HG03575 (cell line): ENCODE measurements around the gene ZNF319.
"Not testable (repeated sequence)": the region's sequence is repeated elsewhere in the genome, so short reads cannot be mapped to it uniquely, and the experiment has no call there.

Source experiments
- ATAC-seq: cut with Tn5 transposase; IDR thresholded peaks from one replicate; pipeline ENCODE4 v1.9.1; 2021; ENCODE audit not compliant: unreplicated experiment, insufficient number of reproducible peaks, low FRiP score; ENCODE audit errors: extremely low read depth

ZNF319 gene

DNA sequence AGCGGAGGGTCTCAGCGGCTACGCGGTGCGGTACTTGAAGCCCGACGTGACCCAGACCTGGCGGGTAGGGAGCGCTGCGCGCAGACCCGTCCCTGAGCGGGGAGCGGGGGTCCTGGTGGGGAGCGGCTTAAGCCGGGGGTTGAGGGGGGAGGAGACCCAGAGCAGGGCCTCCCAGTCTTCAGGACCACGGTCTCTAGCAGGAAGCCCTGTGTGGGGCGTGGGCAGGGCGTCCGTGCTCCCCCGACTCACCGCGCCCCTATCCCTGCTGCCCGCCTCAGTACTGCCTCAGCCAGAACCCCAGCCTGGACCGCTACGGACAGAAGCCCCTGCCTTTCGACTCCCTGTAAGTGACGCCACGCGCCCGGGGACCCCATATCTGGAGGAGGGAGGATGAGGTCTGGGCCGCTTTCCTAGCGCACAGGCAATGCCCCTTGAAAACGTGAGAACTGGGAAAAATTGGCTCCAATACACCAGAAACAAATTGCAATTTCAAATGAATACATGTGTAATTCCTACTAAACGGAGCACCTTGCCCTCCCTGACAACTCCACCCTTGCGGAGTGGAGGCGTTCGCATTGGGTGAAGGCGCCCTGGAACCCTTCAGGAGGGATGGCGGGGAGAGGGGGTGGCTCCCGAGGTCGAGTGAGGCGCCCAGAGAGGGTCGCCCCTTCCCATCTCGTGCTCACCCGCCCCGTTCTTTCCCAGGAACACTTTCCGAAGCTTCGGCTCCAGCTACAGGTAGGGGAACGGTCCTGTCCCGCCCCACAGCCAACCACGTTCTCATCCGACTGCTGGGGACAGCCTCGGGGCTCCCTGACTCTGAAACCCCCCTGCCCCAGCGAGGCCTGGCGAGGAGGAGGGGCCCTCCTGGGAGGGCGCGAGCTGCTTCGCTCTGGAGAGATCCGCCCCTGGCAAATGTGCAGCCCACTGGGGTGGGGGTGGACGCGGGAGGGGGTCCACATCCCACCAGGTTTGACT lies 15.0 kb downstream of the ZNF319 start:
- no peak for ATAC-seq

DNA sequence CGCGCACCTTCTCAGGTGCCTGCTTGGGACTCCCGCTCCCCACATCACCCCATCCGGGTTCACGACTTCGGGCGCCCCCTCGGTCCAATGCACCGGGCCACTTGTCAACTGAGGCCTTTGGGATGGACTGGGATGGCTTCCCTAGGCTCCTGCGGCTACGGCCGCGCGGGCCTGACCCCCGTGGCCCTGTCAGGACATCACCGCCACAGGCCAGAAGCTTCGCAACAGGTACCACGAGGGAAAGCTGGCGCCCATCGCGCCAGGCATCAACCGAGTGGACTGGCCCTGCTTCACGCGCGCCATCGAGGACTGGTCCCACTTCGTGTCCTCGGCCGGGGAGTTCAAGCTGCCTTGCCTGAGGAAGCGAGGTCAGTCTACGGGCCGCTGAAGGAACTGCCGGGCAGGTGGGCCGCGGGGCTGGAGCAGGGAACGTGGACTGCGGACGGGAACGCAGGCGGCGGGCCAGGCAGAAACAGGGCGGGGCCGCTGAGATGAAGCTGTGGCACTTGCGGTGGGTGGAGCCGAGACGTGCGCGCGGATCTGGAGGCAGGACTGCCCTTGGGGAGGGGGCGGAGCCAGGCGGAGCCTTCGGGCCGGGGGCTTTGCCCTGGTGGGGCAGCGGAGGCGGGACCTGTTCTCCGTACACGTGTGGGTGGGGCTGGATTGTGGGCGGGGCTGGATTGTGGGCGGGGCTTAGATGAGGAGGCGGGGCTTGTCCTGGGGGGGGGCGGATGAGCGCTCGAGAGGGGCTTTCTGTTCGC lies 15.8 kb downstream of the ZNF319 start:
- no peak for ATAC-seq

DNA sequence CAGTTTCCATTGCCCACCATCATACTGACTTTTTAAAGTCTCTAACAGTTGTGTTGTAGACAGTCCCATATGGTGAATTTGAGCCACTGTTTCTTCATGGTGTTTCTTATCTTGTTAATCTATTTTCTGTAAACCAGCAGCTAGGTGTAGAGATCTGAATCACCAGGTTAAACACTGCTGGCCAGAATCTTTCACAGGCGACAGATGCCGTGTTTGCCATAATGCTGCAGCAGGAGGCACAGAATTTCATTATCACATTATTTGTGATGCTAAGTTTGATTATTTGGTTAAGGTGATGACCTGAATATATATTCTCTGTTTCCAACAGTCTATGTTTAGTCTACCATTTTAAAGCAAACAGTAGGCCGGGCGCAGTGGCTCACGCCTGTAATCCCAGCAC lies 18.1 kb downstream of the ZNF319 start:
- no peak for ATAC-seq

DNA sequence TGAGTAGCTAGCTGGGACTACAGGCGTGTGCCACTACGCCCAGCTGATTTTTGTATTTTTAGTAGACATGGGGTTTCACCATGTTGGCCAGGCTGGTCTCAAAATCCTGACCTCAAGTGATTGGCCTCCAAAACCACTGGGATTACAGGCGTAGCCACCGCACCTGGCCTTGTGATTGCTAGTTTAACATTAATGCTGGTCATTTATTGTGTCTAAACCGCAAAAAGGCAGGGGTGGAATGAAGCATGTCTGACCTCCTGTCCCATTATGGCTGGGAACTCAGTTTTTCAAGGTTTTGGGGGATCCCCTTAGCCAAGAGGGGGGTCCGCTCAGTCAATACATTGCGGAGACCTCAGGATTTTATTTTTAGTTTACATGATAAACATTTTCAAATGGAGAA lies 18.8 kb downstream of the ZNF319 start:
- ATAC-seq = no peak

DNA sequence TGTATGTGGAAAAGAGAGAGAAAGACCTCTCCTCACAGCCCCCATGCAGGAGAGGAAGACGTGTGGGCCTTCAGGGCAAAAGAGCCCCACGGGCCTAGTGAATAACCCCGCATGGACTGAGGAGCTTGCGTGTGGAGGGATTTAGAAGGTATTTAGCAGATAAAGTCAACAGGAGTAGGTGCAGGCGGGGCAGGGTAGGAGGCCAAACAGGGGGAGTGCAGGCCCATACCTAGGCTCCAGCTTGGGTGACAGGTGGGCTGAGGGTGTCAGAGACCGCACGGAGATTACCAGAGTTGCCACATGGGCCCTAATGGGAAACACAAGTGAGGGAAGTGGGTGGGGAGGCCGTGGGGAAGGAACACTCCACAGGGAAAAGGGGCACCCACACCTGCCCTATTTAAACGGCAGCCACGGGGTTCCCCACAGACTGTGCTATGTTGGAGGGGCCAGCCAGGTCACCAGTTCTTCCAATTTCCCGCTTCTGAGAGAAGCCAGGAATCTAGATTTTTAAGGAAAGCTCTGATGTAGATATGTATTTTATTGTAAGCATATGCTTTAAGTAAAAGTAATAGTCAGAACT lies 21.4 kb downstream of the ZNF319 start:
- no peak for ATAC-seq

DNA sequence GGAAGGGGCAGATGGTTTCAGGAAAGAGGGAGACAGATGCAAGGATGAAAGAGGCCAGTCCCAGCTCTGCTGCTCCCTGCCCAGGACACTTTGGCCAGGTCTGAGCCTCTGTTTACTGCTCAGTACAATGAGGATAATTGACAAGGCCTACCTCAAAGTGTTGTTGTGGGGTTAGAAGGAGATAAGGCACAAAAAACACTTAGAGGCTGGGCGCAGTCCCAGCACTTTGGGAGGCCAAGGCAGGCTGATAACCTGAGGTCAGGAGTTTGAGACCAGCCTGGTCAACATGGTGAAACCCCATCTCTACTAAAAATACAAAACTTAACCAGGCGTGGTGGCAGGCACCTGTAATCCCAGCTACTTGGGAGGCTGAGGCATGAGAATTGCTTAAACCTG lies 22.4 kb downstream of the ZNF319 start:
- not testable (repeated sequence) for ATAC-seq

DNA sequence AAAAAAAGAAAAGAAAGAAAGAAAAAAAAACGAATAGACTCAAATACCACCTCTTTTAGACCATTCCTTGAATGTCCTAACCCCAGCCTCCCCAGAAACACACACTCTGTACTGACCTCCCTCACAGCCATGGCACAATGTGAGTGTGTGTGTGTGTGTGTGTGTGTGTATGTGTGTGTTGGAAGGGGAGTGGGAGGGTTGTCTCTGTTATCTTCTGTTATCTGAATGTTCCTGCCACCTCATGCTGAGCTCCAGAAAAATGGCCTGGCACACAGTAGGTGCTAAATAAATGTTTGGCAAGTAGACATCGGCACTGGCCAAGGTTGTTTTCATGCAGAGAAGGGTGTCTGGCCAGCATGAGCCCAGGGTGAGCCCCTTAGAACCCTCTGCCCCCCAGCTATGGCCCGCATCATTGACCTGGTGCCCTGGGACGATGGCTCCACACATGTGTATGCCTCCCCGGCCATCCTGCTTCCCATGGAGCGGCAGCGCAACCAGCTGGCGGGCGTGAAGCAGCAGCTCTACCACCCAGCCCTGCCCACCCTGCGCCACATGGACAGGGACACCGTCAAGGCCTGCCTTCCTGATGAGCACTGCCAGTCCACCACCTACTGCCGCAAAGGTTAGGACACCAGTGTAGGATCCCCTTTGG lies 22.9 kb downstream of the ZNF319 start:
- ATAC-seq = no peak

DNA sequence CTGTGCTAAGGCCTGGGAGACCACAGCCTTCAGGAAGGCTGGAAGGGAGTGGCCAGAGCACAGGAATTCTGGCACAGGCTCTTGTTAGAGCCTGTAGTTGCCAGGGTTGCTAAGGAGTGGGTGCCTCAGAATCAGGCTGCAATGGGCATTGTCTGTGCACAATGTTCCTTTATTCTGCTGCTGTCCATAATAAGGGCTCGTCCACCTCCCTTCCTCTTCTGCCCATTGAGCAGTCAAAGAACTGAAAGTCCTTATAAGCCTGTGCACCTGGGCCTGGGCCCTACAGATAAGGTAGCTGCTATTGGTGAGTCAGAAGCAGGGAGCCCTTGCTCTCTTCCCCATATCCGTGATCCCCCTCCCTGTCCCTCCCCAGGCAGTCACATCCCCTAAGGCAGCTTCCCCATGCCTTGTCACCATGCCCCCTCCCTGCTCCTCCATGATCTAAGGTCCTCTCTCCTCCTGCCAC lies 24.1 kb downstream of the ZNF319 start:
- ATAC-seq = no peak

DNA sequence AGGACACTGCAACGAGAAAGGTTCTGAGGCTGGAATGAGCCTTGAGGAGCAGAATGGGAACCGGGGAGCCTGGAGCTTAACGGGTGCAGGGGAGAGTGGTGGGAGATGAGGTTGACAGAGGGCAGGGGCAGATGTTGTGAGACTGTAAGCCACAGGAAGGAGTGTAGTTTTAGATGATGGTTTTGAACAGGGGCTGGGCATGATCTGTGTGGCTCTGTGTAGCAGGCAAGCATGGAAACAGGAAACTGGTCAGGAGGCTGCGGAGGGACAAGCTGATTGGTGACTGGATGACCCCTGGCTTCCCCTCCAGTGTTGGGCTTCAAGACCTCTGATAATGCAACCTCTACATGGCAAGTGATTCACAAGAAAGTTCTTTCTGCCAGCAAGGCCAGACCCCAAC lies 28.2 kb downstream of the ZNF319 start:
- no peak for ATAC-seq

DNA sequence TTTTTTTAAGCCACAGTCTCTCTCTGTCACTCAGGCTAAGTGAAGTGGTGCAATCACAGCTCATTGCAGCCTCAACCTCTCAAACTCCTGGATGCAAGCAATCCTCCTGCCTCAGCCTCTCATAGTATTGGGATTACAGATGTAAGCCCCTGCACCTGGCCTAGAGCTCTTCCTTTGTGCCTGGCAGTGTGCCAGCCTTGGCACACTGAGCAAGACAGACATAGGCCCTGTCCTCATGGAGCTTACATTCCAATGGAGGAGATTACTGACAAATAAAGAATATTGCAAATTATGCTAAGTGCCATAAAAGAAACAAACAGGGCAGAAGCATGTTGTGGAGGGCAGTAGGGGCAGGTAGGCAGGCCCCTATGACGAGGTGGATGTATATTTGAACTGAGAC lies 28.6 kb downstream of the ZNF319 start:
- no peak for ATAC-seq

DNA sequence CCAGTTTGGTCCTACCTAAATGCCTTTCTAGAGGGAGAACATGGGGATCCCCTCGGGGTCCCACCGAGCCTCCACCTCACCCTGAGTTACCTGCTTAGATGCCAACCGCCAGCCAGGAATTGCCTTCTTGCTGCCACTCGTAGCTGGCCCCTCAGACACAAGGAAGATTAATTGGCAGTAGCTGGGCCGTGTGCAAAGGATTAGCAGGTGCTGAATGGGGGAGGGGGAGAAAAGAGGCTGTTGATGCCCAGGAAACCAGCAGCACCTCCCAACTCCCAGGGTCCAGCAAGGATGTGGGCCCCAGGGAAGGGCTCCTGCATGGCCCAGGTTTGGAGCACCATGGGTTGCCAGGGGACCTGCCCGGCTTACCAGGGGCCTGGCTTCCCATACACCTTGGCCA lies 29.5 kb downstream of the ZNF319 start, which contains the start of gene CNGB1:
Gene CNGB1 (minus strand): TSS at position 159 of the 400 bp plus-strand sequence. CDS start 3,842 bp downstream, outside the sequence.
- ATAC-seq = no peak

DNA sequence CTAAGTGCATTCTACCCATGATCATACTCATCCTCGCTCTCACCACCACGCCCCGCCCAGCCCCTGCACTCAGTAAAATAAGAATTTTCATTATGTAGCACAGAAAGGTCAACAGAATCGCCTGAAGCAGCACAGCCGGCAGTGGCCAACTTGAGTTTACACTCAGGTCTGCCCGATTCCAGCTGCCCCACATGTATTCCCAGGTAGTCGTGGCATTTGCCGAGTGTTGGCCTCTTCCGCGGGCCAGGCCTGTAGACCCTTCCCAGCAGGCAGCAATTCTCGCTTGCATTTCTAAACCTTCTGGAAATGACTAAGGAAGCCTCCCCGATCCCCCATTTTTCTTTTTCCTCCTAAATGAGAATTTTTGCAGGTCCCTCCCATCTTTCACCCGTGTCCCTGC lies 30.2 kb downstream of the ZNF319 start:
- ATAC-seq = no peak

DNA sequence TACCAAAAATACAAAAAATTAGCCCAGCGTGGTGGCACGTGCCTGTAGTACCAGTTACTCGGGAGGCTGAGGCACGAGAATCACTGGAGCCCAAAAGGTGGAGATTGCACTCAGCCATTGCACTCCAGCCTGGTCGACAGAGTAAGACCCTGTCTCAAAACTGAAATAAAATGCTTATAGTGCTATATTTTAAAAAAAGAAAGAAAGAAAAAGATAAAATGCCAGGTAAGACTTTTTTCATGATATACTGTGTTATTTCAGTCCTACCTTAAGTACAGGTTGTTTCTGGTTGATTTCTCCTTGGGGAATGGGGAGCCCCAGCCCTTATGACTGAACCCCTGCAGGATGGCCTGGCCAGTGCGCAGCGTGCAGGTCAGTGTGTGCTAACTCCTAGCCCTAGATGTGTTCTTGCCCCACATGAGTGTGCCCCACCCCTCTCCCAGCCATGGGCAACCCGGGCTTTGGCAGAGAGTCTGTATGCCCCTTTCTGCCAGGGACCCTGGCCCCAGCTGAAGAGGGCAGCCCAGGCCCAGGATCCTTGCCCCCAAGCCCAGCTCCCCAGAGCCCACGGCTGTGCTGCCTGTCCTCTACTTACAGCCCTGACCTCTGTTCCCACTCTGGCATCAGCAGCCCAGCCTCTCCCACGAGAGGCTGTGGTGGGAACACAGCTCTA lies 30.9 kb downstream of the ZNF319 start:
- no peak for ATAC-seq

DNA sequence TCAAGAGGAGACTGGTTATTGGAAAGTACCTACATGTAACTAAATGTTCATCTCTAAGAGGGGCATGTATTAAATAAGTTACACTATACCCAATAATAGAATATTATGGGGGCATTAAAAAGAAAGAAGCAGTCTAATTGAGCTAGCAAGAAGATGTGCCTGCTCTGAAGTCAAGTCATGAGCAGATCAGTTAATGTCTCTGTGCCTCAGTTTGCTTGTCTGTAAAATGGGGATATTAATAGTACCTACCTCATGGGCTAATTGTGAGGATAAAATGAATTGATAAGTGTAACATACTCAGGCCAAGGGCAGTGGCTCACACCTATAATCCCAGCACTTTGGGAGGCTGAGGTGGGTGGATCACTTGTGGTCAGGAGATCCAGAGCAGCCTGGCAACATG lies 32.6 kb downstream of the ZNF319 start:
- ATAC-seq = no peak

DNA sequence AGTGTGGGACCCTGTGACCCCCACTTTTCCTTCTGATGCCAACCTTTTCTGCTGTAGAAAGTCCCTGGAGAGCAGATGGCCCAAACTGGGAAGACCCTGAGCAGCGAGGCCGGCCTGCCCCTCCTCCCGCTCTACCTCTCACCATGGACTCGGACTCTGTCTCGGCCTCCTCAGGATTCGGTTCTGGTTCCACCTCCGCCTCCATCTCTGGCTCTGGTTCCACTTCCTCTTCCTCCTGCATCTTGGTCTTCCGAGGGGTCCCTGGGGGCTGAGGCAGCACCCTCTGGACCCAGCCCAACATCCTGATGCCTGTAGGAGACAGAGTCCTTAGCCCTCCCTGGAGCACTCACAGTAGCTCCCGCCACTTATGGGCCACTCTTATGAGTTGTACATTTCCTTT lies 33.5 kb downstream of the ZNF319 start:
- ATAC-seq = no peak

DNA sequence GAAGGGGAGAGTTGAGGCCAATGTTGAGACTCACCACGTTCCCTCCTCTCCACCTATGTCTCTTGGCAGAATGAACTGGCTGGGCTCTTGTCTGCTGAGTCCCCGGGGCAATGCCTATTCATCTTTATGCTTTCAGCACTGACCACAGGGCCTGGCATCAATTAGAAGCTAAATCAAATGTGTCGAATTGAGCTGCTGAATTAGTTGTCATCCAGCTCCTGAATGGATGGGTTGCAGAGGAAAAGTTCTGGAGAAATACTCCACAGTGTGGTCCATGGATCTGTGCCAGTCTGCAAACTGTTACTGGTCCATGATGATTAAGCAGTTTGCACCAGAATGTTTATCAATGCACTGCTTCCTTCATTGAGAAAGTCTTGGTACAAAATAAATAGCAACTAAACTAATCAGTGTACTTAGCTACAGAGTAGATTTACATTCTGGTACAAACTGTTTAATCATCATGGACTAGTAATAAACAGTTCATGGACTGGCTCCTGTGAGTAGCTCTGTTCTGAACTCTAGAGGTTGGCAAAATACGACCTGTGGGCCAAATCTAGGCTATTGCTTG lies 34.2 kb downstream of the ZNF319 start:
- no peak for ATAC-seq

DNA sequence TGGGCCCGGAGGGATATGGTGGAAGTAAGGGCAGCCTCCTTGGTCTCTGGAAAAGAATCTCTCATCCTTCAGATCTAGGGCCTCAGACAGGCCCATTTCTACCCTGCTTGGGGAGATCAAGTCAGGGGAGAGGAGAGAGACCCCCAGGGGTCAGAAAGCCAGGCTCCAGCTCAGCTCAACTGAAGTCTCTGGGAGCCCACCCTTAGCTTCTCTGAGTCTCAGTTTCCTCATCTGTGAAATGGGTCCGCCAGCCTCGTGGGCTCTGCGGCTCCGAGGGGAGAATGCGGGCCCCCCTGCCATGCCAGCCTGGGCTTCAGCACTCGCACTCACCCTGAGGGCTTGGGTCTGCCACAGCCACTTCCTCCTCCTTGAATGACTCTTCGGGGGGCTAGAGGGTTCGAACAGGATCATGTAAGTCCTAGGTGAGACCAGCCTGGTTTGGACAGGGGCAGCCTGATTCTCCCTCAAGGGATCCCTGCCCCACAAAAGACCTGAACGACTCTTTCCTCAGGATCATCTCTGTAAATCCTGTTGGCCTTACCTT lies 36.2 kb downstream of the ZNF319 start:
- no peak for ATAC-seq

DNA sequence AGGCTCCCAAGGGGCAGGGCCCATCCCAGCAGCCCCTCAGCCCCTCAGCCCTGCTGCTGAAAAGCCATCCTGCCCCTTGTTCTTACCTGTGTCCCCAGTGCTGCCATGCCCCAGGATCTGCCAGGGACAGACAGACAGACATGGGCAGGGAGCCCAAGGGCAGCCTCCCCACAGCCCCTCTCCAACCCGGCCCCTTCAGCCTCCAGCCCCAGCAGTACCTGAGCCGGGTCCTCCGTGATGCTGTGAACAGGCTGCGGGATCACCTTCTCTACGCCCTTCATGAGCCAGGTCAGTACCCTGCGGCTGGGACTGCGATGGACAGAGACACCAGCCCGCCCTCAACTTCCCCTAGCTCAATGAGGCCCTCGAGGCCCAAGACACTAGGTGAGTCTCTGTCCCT lies 37.7 kb downstream of the ZNF319 start:
- no peak for ATAC-seq
